Natural killer cell treated with Interleukin-12 subunit alpha and Interleukin-12 subunit beta and Interleukin-15 and Interleukin-18, amount 100 ng/mL, for 72 hours (primary cell): Measurements from ENCODE around the gene IWS1. TPM values are rescaled to one million over a fixed set of nuclear protein-coding genes. Genes with fewer than 3 reads are reported as not detected.
A peak's percentile ranks its signal among the peaks of the same experiment; 100 is the strongest.

Source experiments
- ATAC-seq, 2 donors: fragments of 150-1000 bp; cut with Tn5 transposase in 1 of 2; sonication (Bioruptor Pico), chemical (Tn5 transposase) in 1 of 2; 2 replicates each; pipeline ENCODE4 v1.10.0; 2021
- DNase-seq: peaks from one replicate; pipeline ENCODE4 v3.0.0; 2022; ENCODE audit warnings: low spot score
- H3K27ac Mint-ChIP-seq, 2 donors: 1 replicate in 1 of 2; 2 replicates in 1 of 2; pipeline ENCODE4 v1.8.0; 2022; ENCODE audit warnings: mixed read lengths in 2 of 2, mild to moderate bottlenecking in 1 of 2, moderate library complexity in 1 of 2
- H3K27me3 Mint-ChIP-seq, 2 donors: 1 replicate in 1 of 2; 2 replicates in 1 of 2; pipeline ENCODE4 v1.8.0; 2022; ENCODE audit warnings: mixed read lengths in 2 of 2
- H3K36me3 Mint-ChIP-seq: one replicate; pipeline ENCODE4 v1.8.0; 2022; ENCODE audit warnings: mixed read lengths
- H3K4me1 Mint-ChIP-seq, 2 donors: 1 replicate in 1 of 2; 2 replicates in 1 of 2; pipeline ENCODE4 v1.8.0; 2022; ENCODE audit warnings: low read depth in 2 of 2, mixed read lengths in 2 of 2, mild to moderate bottlenecking in 1 of 2
- H3K4me3 Mint-ChIP-seq: one replicate; pipeline ENCODE4 v1.8.0; 2022; ENCODE audit warnings: mixed read lengths
- H3K9me3 Mint-ChIP-seq: 2 replicates; pipeline ENCODE4 v1.8.0; 2022; ENCODE audit warnings: mixed read lengths
- total RNA-seq, 2 donors: library from RNA; stranded (reverse); gene quantifications; one replicate each; pipeline ENCODE4 v1.2.3, GENCODE V29; 2022

The IWS1 gene
- total RNA-seq, 2 donors from 2014 or later: 45.3 to 49.5 TPM

GRCh38 chr2:127439343-127439742, 86.9 kb downstream of the IWS1 start:
- peaks cover 3% of the 10 kb centered on the region for H3K9me3 Mint-ChIP-seq
- peak; percentile 22 to 28 for ATAC-seq
- no peaks in the 10 kb centered on the region for H3K36me3 Mint-ChIP-seq
- no peak overlapping the region for H3K27ac Mint-ChIP-seq
- H3K4me3 Mint-ChIP-seq: no peak overlapping the region
- H3K27me3 Mint-ChIP-seq: no peaks in the 10 kb centered on the region
- DNase-seq: no peak
- H3K4me1 Mint-ChIP-seq: no peaks in the 10 kb centered on the region

GRCh38 chr2:127437781-127438726, 88.2 kb downstream of the IWS1 start:
- Mint-ChIP-seq H3K4me1 (no peaks in the 10 kb centered on the region), H3K4me3 (no peak overlapping the region), H3K27me3 (no peaks in the 10 kb centered on the region), H3K36me3 (no peaks in the 10 kb centered on the region), H3K9me3 (peaks cover 3% of the 10 kb centered on the region), H3K27ac (no peak overlapping the region)
- DNase-seq (no peak), ATAC-seq (peak; percentile 15 to 57)

- Mint-ChIP-seq H3K4me3 (no peak overlapping the region), H3K9me3 (peaks cover 1% of the 10 kb centered on the region), H3K36me3 (no peaks in the 10 kb centered on the region), H3K4me1 (no peaks in the 10 kb centered on the region), H3K27me3 (no peaks in the 10 kb centered on the region), H3K27ac (no peak overlapping the region)
- ATAC-seq (peak; percentile 41 to 61), DNase-seq (no peak)
These were observed 89.2 kb downstream of the IWS1 start for GRCh38 chr2:127437056-127437455.

- Mint-ChIP-seq H3K27ac (no peak overlapping the region), H3K27me3 (no peaks in the 10 kb centered on the region), H3K4me1 (no peaks in the 10 kb centered on the region), H3K4me3 (no peak overlapping the region), H3K9me3 (no peaks in the 10 kb centered on the region), H3K36me3 (no peaks in the 10 kb centered on the region)
- no peak for DNase-seq
- ATAC-seq: no peak
These were observed 91.8 kb downstream of the IWS1 start for GRCh38 chr2:127434515-127434914.

- no peak overlapping the region for H3K27ac Mint-ChIP-seq
- H3K27me3 Mint-ChIP-seq: no peaks in the 10 kb centered on the region
- no peaks in the 10 kb centered on the region for H3K36me3 Mint-ChIP-seq
- H3K4me3 Mint-ChIP-seq: no peak overlapping the region
- ATAC-seq: no peak
- no peaks in the 10 kb centered on the region for H3K9me3 Mint-ChIP-seq
- no peak for DNase-seq
- H3K4me1 Mint-ChIP-seq: no peaks in the 10 kb centered on the region
These were observed 94.8 kb downstream of the IWS1 start for GRCh38 chr2:127431408-127432023.

Other genes starting within 250 kb of the IWS1 start
- 100 to 1,000 TPM in 1 of 2 donors, 10 to 100 TPM in 1; 73.5 to 102 TPM for gene ERCC3, start 232.3 kb downstream of the IWS1 start, total RNA-seq
- 10 to 100 TPM; 59.0 to 64.6 TPM for gene MAP3K2, start 138.5 kb downstream of the IWS1 start, total RNA-seq
- not detected for gene PROC, start 108.1 kb downstream of the IWS1 start, total RNA-seq
- not detected for gene MYO7B, start 9.2 kb upstream of the IWS1 start, total RNA-seq
- not detected for gene GPR17, start 119.7 kb upstream of the IWS1 start, total RNA-seq
- gene LIMS2, start 149.0 kb upstream of the IWS1 start, total RNA-seq: not detected
- gene SFT2D3, start 175.0 kb upstream of the IWS1 start, total RNA-seq: 1 to 10 TPM; 5.2 to 5.9 TPM